K562 (cell line): ENCODE results near the gene SNX14.
"Not testable (repeated sequence)": the region's sequence is repeated elsewhere in the genome, so short reads cannot be mapped to it uniquely, and the experiment has no call there.

Experiments used
- BHLHE40 ChIP-seq: IDR thresholded peaks from 2 replicates; pipeline ENCODE4 v1.6.1; 2011; ENCODE audit warnings: low read length, improper control_type of control experiment
- EP300 ChIP-seq: IDR thresholded peaks from 2 replicates; pipeline ENCODE4 v1.6.1; 2012; ENCODE audit warnings: low read length, improper control_type of control experiment
- NFYB ChIP-seq: IDR thresholded peaks from 2 replicates; pipeline ENCODE4 v1.6.1; 2011; ENCODE audit warnings: mild to moderate bottlenecking, moderate library complexity; ENCODE audit not compliant: insufficient read length; ENCODE audit errors: extremely low read depth
- POLR2G ChIP-seq: fragments of 200-400 bp; formaldehyde crosslinking; IDR thresholded peaks from 2 replicates; pipeline ENCODE4 v1.6.1; 2017; ENCODE audit warnings: low read depth, mild to moderate bottlenecking, antibody characterized with exemption, low read length, moderate library complexity
- PURB ChIP-seq: sonication (generic); formaldehyde crosslinking; IDR thresholded peaks from 2 replicates; pipeline ENCODE4 v1.9.0; 2021; ENCODE audit warnings: low read depth, mild to moderate bottlenecking, missing genetic modification reagents
- TF ChIP-seq, protein P1 (sequence below), 2 experiments: fragments of 450-650 bp; IDR thresholded peaks; 2 replicates each; pipeline ENCODE4 v1.6.1; 2016; ENCODE audit warnings: mild to moderate bottlenecking in 2 of 2, borderline replicate concordance in 1 of 2, low read depth in 1 of 2, moderate library complexity in 1 of 2
- TF ChIP-seq, protein P2 (sequence below): sonication (generic); formaldehyde crosslinking; IDR thresholded peaks from 2 replicates; pipeline ENCODE4 v1.8.0; 2022; ENCODE audit warnings: mild to moderate bottlenecking, missing genetic modification reagents
- TF ChIP-seq, protein P3 (sequence below): sonication (generic); formaldehyde crosslinking; IDR thresholded peaks from 2 replicates; pipeline ENCODE4 v1.9.0; 2022; ENCODE audit warnings: mild to moderate bottlenecking, missing genetic modification reagents
- TF ChIP-seq, protein P4 (sequence below), 3 experiments: IDR thresholded peaks in 2 of 3; conservative IDR thresholded peaks in 1 of 3; 2 replicates each; pipeline ENCODE4 v1.5.1; 2011 to 2012; ENCODE audit warnings: low read length in 3 of 3, mild to moderate bottlenecking in 3 of 3, control low read depth in 2 of 3, improper control_type of control experiment in 1 of 3, inconsistent platforms in 1 of 3, low read depth in 1 of 3, mixed read lengths in 1 of 3, moderate library complexity in 1 of 3; ENCODE audit not compliant: insufficient read depth in 2 of 3

DNA sequence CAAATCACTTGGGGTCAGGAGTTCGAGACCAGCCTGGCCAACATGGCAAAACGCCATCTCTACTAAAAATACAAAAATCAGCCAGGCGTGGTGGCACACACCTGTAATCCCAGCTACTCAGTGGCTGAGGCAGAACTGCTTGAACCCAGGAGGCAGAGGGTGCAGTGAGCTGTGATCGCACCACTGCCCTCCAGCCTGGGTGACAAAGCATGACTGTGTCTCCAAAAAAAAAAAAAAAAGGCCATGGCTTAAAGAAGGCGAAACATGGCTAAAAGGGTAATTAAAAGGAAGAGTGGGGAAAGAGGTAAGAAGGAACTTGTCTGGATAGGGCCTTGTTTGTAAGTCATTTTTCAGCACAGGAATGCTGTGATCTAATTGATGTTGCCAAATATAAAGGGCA is 37.5 kb upstream of the SNX14 start:
- TF ChIP-seq EP300; PURB (CRISPR knock-in tag); POLR2G; BHLHE40; NFYB: not testable (repeated sequence)
- TF ChIP-seq, protein P1, sequence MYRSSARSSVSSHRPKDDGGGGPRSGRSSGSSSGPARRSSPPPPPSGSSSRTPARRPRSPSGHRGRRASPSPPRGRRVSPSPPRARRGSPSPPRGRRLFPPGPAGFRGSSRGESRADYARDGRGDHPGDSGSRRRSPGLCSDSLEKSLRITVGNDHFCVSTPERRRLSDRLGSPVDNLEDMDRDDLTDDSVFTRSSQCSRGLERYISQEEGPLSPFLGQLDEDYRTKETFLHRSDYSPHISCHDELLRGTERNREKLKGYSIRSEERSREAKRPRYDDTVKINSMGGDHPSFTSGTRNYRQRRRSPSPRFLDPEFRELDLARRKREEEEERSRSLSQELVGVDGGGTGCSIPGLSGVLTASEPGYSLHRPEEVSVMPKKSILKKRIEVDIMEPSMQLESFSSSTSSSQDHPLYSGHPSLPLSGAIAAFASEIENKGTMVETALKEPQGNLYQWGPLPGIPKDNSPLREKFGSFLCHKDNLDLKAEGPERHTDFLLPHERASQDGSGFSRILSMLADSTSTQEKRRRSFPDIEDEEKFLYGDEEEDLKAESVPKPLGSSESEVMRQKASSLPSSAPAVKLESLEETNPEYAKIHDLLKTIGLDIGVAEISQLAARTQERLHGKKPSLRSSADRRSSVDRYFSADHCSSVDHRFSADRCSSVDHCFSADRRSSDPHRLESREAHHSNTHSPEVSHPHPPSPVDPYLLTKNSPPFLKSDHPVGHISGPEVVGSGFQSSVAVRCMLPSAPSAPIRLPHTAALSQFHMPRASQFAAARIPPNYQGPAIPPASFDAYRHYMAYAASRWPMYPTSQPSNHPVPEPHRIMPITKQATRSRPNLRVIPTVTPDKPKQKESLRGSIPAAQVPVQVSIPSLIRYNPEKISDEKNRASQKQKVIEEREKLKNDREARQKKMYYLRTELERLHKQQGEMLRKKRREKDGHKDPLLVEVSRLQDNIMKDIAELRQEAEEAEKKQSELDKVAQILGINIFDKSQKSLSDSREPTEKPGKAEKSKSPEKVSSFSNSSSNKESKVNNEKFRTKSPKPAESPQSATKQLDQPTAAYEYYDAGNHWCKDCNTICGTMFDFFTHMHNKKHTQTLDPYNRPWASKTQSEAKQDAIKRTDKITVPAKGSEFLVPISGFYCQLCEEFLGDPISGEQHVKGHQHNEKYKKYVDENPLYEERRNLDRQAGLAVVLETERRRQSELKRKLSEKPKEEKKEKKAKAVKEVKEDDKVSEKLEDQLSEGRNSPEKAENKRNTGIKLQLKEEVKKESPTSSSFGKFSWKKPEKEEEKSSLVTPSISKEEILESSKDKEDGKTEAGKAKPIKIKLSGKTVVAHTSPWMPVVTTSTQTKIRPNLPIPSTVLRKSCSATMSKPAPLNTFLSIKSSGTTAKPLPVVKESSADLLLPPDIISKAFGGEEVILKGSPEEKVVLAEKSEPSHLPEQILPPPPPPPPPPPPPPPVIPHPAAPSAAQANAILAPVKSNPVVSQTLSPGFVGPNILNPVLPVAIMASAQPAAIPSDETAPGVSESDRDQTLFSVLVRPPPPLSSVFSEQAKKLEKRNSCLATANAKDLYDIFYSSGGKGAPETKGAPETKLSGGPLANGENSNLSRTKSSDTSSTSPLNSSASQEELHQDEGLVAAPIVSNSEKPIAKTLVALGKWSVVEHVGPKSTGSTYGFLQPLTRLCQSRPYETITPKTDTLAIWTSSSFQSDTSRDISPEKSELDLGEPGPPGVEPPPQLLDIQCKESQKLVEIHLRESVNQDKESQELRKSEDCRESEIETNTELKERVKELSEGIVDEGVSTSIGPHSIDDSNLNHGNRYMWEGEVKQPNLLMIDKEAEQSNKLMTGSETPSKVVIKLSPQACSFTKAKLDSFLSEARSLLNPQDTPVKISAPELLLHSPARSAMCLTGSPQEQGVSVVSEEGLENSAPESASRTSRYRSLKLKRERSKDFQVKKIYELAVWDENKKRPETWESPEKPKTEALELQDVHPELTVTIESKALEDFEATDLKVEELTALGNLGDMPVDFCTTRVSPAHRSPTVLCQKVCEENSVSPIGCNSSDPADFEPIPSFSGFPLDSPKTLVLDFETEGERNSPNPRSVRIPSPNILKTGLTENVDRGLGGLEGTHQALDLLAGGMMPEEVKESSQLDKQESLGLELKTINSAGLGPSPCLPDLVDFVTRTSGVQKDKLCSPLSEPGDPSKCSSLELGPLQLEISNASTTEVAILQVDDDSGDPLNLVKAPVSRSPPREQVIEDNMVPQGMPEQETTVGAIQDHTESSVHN (IDR thresholded peaks at IDR 0.05; ENCODE audit: borderline replicate concordance in 1 of 2, low read depth in 1 of 2): not testable (repeated sequence)
- TF ChIP-seq, protein P2, sequence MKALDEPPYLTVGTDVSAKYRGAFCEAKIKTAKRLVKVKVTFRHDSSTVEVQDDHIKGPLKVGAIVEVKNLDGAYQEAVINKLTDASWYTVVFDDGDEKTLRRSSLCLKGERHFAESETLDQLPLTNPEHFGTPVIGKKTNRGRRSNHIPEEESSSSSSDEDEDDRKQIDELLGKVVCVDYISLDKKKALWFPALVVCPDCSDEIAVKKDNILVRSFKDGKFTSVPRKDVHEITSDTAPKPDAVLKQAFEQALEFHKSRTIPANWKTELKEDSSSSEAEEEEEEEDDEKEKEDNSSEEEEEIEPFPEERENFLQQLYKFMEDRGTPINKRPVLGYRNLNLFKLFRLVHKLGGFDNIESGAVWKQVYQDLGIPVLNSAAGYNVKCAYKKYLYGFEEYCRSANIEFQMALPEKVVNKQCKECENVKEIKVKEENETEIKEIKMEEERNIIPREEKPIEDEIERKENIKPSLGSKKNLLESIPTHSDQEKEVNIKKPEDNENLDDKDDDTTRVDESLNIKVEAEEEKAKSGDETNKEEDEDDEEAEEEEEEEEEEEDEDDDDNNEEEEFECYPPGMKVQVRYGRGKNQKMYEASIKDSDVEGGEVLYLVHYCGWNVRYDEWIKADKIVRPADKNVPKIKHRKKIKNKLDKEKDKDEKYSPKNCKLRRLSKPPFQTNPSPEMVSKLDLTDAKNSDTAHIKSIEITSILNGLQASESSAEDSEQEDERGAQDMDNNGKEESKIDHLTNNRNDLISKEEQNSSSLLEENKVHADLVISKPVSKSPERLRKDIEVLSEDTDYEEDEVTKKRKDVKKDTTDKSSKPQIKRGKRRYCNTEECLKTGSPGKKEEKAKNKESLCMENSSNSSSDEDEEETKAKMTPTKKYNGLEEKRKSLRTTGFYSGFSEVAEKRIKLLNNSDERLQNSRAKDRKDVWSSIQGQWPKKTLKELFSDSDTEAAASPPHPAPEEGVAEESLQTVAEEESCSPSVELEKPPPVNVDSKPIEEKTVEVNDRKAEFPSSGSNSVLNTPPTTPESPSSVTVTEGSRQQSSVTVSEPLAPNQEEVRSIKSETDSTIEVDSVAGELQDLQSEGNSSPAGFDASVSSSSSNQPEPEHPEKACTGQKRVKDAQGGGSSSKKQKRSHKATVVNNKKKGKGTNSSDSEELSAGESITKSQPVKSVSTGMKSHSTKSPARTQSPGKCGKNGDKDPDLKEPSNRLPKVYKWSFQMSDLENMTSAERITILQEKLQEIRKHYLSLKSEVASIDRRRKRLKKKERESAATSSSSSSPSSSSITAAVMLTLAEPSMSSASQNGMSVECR: not testable (repeated sequence)
- TF ChIP-seq, protein P3, sequence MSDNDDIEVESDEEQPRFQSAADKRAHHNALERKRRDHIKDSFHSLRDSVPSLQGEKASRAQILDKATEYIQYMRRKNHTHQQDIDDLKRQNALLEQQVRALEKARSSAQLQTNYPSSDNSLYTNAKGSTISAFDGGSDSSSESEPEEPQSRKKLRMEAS (CRISPR knock-in tag): not testable (repeated sequence)
- TF ChIP-seq, protein P4, sequence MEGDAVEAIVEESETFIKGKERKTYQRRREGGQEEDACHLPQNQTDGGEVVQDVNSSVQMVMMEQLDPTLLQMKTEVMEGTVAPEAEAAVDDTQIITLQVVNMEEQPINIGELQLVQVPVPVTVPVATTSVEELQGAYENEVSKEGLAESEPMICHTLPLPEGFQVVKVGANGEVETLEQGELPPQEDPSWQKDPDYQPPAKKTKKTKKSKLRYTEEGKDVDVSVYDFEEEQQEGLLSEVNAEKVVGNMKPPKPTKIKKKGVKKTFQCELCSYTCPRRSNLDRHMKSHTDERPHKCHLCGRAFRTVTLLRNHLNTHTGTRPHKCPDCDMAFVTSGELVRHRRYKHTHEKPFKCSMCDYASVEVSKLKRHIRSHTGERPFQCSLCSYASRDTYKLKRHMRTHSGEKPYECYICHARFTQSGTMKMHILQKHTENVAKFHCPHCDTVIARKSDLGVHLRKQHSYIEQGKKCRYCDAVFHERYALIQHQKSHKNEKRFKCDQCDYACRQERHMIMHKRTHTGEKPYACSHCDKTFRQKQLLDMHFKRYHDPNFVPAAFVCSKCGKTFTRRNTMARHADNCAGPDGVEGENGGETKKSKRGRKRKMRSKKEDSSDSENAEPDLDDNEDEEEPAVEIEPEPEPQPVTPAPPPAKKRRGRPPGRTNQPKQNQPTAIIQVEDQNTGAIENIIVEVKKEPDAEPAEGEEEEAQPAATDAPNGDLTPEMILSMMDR (IDR thresholded peaks at IDR 0.05 in 2 of 3, conservative IDR thresholded peaks at IDR 0.05 in 1 of 3; ENCODE audit: insufficient read depth in 2 of 3, low read depth in 1 of 3, low read length in 3 of 3): not testable (repeated sequence)
